ENCODE measurements around the gene RBM43.

- TF ChIP-seq, protein P1, sequence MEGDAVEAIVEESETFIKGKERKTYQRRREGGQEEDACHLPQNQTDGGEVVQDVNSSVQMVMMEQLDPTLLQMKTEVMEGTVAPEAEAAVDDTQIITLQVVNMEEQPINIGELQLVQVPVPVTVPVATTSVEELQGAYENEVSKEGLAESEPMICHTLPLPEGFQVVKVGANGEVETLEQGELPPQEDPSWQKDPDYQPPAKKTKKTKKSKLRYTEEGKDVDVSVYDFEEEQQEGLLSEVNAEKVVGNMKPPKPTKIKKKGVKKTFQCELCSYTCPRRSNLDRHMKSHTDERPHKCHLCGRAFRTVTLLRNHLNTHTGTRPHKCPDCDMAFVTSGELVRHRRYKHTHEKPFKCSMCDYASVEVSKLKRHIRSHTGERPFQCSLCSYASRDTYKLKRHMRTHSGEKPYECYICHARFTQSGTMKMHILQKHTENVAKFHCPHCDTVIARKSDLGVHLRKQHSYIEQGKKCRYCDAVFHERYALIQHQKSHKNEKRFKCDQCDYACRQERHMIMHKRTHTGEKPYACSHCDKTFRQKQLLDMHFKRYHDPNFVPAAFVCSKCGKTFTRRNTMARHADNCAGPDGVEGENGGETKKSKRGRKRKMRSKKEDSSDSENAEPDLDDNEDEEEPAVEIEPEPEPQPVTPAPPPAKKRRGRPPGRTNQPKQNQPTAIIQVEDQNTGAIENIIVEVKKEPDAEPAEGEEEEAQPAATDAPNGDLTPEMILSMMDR (IDR thresholded peaks at IDR 0.05), result no peak
- no peak for TF ChIP-seq POLR2A (IDR thresholded peaks at IDR 0.05)
These were observed 24.1 kb downstream of the RBM43 start for GRCh38 chr2:151237422-151238025.
